HFFc6 (cell line): ENCODE measurements around the gene UBQLN1. TPM values are rescaled to one million over a fixed set of nuclear protein-coding genes. Genes with fewer than 3 reads are reported as not detected.

ENCODE experiments used
- DNase-seq: peaks from one replicate; pipeline ENCODE4 v3.0.0-alpha.2; 2018
- H3K27ac Mint-ChIP-seq: 2 replicates; pipeline ENCODE4 v1.8.0; 2020; ENCODE audit warnings: mild to moderate bottlenecking, mixed read lengths
- H3K27me3 Mint-ChIP-seq: 2 replicates; pipeline ENCODE4 v1.8.0; 2021; ENCODE audit warnings: mild to moderate bottlenecking, moderate library complexity, mixed read lengths; ENCODE audit not compliant: insufficient read depth
- H3K36me3 Mint-ChIP-seq: 2 replicates; pipeline ENCODE4 v1.8.0; 2021; ENCODE audit warnings: low read depth, mixed read lengths
- H3K4me1 Mint-ChIP-seq: 2 replicates; pipeline ENCODE4 v1.8.0; 2020; ENCODE audit warnings: low read depth, mixed read lengths
- H3K4me3 Mint-ChIP-seq: 2 replicates; pipeline ENCODE4 v1.8.0; 2020; ENCODE audit warnings: mild to moderate bottlenecking, moderate library complexity, mixed read lengths
- H3K9me3 Mint-ChIP-seq: 2 replicates; pipeline ENCODE4 v1.8.0; 2020; ENCODE audit warnings: mild to moderate bottlenecking, mixed read lengths
- total RNA-seq, 6 experiments: library from RNA; stranded (reverse); fragmentation: NEBNext Ultra II Directional; extraction: Animal tissue kit (Norgen Biotek cat#: 25700); gene quantifications; 2 replicates in 1 of 6; 3 replicates in 5 of 6; pipeline ENCODE4 v1.2.3, GENCODE V29; 2021
- TF ChIP-seq, protein P1 (sequence below): fragments of 200-600 bp; sonication (generic); IDR thresholded peaks from 2 replicates; pipeline ENCODE4 v1.5.0; 2021; ENCODE audit warnings: antibody characterized with exemption, mild to moderate bottlenecking

The UBQLN1 gene
- total RNA-seq, 6 experiments from 2014 or later, result 107 to 138 (median 126) TPM

GRCh38 chr9:83628540-83628939 is 79.2 kb downstream of the UBQLN1 start:
- Mint-ChIP-seq H3K36me3 (peaks cover 11% of the 10 kb centered on the region), H3K27ac (no peak overlapping the region), H3K27me3 (peaks cover 3% of the 10 kb centered on the region; the same call in 1 of the 2 replicates), H3K9me3 (no peaks in the 10 kb centered on the region), H3K4me1 (peaks cover 23% of the 10 kb centered on the region), H3K4me3 (no peak overlapping the region)
- no peak for DNase-seq
- TF ChIP-seq, protein P1, sequence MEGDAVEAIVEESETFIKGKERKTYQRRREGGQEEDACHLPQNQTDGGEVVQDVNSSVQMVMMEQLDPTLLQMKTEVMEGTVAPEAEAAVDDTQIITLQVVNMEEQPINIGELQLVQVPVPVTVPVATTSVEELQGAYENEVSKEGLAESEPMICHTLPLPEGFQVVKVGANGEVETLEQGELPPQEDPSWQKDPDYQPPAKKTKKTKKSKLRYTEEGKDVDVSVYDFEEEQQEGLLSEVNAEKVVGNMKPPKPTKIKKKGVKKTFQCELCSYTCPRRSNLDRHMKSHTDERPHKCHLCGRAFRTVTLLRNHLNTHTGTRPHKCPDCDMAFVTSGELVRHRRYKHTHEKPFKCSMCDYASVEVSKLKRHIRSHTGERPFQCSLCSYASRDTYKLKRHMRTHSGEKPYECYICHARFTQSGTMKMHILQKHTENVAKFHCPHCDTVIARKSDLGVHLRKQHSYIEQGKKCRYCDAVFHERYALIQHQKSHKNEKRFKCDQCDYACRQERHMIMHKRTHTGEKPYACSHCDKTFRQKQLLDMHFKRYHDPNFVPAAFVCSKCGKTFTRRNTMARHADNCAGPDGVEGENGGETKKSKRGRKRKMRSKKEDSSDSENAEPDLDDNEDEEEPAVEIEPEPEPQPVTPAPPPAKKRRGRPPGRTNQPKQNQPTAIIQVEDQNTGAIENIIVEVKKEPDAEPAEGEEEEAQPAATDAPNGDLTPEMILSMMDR, result no peak

GRCh38 chr9:83625178-83625577 is 82.6 kb downstream of the UBQLN1 start:
- no peak for DNase-seq
- no peak overlapping the region for H3K27ac Mint-ChIP-seq
- peaks cover 11% of the 10 kb centered on the region for H3K36me3 Mint-ChIP-seq
- H3K4me1 Mint-ChIP-seq, result peaks cover 26% of the 10 kb centered on the region
- TF ChIP-seq, protein P1, result no peak
- H3K9me3 Mint-ChIP-seq, result no peaks in the 10 kb centered on the region
- H3K4me3 Mint-ChIP-seq, result no peak overlapping the region
- H3K27me3 Mint-ChIP-seq, result peaks cover 3% of the 10 kb centered on the region; the same call in 1 of the 2 replicates

DNA sequence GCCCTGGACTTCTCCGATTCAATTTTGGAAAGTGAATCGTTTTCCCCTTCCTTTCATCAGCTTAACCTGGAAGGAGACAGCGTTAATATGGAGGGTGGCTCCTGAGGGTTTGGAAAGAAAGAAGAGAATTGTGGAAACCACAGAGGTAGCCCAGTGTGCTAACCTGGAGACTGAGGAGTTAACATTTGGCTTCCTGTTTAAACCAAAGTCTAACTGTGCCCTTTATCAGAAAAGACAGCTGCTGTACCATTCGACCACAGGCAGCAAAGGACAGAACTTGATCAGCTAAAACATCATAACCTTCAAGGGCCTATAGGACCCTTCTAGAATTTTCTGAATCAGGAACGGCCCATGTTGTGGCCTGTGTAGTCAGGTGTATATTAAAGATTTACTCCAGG is 84.1 kb downstream of the UBQLN1 start:
- Mint-ChIP-seq H3K27ac (peak overlapping the region; percentile 77), H3K36me3 (peaks cover under 1% of the 10 kb centered on the region)

DNA sequence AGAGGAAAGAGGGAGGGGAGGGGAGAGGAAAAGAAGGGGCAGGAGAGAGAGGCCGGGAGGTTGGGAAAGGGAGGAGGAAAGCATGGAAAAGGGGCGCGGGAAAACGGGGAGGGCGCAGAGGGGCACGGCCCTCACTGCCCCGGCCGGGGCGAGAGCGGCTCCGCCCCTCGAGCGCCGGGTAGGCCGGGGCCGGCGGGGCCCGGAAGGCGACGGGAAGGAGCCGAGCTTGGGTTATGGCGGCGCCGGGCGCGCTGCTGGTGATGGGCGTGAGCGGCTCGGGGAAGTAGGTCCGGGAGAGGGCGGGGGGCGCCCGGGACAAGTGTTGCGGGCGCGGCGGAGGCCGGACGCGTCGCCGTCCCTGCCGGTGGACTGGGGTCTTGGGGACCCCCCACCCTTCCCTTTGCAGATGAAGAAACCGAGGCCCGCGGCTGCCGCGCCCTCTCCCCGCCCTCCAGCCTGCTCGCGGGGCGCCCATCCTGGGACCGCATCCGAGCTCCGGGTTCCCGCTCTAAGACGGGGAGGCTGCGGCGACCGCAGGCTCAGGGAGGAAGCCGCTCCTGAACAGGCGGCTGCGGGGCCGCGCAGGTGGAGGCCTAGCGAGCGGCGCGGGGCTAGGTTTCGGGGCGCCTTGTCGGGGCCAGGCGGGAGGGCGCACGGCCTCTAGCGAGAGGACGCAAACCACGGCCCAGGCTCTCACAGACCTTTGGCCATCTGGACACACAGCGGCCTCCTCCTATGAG is 84.6 kb downstream of the UBQLN1 start, which contains the start of gene IDNK:
TSS of gene IDNK (plus strand) at position 205 of the 740 bp plus-strand sequence. CDS start at position 234, 29 bp downstream.
- Mint-ChIP-seq H3K36me3 (no peaks in the 10 kb centered on the region; the same call in 1 of the 2 replicates), H3K27ac (peak within 1 kb of the TSS; percentile 77), H3K4me1 (peaks cover 26% of the 10 kb centered on the region), H3K27me3 (peaks cover 1% of the 10 kb centered on the region; the same call in 1 of the 2 replicates), H3K9me3 (no peaks in the 10 kb centered on the region), H3K4me3 (peak within 1 kb of the TSS; percentile 88)
- DNase-seq, result peak; percentile 60
- TF ChIP-seq, protein P1, result no peak; the same call in 1 of the 2 replicates

More for the DNA sequence above, 84.1 kb downstream of the UBQLN1 start:
- H3K4me1 Mint-ChIP-seq, result peaks cover 26% of the 10 kb centered on the region
- H3K4me3 Mint-ChIP-seq, result peak overlapping the region; percentile 88
- TF ChIP-seq, protein P1, result no peak
- H3K9me3 Mint-ChIP-seq, result no peaks in the 10 kb centered on the region
- no peak for DNase-seq
- peaks cover 1% of the 10 kb centered on the region; the same call in 1 of the 2 replicates for H3K27me3 Mint-ChIP-seq

- Mint-ChIP-seq H3K4me1 (peaks cover 26% of the 10 kb centered on the region), H3K27ac (peak overlapping the region; percentile 77), H3K9me3 (no peaks in the 10 kb centered on the region), H3K27me3 (peaks cover 1% of the 10 kb centered on the region), H3K4me3 (peak overlapping the region; percentile 88), H3K36me3 (no peaks in the 10 kb centered on the region; the same call in 1 of the 2 replicates)
- TF ChIP-seq, protein P1, result no peak
- DNase-seq, result no peak
Observed at GRCh38 chr9:83622433-83622938, 85.3 kb downstream of the UBQLN1 start.
